OCI-LY1 (cell line): ENCODE results near the gene OTUD6A.

Experiments
- EZH2 ChIP-seq: fragments of 200-600 bp; sonication (generic), shearing (Covaris generic); IDR thresholded peaks from 2 replicates; pipeline ENCODE4 v1.8.0; 2017; ENCODE audit warnings: borderline replicate concordance, mixed run types, mild to moderate bottlenecking, antibody characterized with exemption, low read length, moderate library complexity, mixed read lengths
- TF ChIP-seq, protein P1 (sequence below): fragments of 200-600 bp; sonication (generic), shearing (Covaris generic); IDR thresholded peaks from 2 replicates; pipeline ENCODE4 v1.5.1; 2017; ENCODE audit warnings: mild to moderate bottlenecking, antibody characterized with exemption, low read length, moderate library complexity, mixed read lengths

GRCh38 chrX:70105229-70105628 is 43.0 kb downstream of the OTUD6A start:
- TF ChIP-seq EZH2, result no peak
- TF ChIP-seq, protein P1, sequence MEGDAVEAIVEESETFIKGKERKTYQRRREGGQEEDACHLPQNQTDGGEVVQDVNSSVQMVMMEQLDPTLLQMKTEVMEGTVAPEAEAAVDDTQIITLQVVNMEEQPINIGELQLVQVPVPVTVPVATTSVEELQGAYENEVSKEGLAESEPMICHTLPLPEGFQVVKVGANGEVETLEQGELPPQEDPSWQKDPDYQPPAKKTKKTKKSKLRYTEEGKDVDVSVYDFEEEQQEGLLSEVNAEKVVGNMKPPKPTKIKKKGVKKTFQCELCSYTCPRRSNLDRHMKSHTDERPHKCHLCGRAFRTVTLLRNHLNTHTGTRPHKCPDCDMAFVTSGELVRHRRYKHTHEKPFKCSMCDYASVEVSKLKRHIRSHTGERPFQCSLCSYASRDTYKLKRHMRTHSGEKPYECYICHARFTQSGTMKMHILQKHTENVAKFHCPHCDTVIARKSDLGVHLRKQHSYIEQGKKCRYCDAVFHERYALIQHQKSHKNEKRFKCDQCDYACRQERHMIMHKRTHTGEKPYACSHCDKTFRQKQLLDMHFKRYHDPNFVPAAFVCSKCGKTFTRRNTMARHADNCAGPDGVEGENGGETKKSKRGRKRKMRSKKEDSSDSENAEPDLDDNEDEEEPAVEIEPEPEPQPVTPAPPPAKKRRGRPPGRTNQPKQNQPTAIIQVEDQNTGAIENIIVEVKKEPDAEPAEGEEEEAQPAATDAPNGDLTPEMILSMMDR, result no peak
